ENCODE data around the gene MANEA. TPM values are rescaled to one million over a fixed set of nuclear protein-coding genes. Genes with fewer than 3 reads are reported as not detected.
A peak's percentile ranks its signal among the peaks of the same experiment; 100 is the strongest.

MANEA gene
- total RNA-seq, 1 donor from 2014 or later, result 5.3 TPM

GRCh38 chr6:95629551-95629950, 52.2 kb downstream of the MANEA start:
- TF ChIP-seq, protein P1, sequence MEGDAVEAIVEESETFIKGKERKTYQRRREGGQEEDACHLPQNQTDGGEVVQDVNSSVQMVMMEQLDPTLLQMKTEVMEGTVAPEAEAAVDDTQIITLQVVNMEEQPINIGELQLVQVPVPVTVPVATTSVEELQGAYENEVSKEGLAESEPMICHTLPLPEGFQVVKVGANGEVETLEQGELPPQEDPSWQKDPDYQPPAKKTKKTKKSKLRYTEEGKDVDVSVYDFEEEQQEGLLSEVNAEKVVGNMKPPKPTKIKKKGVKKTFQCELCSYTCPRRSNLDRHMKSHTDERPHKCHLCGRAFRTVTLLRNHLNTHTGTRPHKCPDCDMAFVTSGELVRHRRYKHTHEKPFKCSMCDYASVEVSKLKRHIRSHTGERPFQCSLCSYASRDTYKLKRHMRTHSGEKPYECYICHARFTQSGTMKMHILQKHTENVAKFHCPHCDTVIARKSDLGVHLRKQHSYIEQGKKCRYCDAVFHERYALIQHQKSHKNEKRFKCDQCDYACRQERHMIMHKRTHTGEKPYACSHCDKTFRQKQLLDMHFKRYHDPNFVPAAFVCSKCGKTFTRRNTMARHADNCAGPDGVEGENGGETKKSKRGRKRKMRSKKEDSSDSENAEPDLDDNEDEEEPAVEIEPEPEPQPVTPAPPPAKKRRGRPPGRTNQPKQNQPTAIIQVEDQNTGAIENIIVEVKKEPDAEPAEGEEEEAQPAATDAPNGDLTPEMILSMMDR (IDR thresholded peaks at IDR 0.05; ENCODE audit: insufficient read depth, low read length, severe bottlenecking), result no peak
- H3K4me3 ChIP-seq (ENCODE audit: low read depth, low read length), result no peak overlapping the region
- FAIRE-seq, result no peak
- no peak for DNase-seq (ENCODE audit: low read depth)
- H3K36me3 ChIP-seq (ENCODE audit: control insufficient read depth, insufficient read depth, low read length), result no peaks in the 10 kb centered on the region
- H3K27me3 ChIP-seq (ENCODE audit: control insufficient read depth, insufficient read depth, low read length), result no peaks in the 10 kb centered on the region

DNA sequence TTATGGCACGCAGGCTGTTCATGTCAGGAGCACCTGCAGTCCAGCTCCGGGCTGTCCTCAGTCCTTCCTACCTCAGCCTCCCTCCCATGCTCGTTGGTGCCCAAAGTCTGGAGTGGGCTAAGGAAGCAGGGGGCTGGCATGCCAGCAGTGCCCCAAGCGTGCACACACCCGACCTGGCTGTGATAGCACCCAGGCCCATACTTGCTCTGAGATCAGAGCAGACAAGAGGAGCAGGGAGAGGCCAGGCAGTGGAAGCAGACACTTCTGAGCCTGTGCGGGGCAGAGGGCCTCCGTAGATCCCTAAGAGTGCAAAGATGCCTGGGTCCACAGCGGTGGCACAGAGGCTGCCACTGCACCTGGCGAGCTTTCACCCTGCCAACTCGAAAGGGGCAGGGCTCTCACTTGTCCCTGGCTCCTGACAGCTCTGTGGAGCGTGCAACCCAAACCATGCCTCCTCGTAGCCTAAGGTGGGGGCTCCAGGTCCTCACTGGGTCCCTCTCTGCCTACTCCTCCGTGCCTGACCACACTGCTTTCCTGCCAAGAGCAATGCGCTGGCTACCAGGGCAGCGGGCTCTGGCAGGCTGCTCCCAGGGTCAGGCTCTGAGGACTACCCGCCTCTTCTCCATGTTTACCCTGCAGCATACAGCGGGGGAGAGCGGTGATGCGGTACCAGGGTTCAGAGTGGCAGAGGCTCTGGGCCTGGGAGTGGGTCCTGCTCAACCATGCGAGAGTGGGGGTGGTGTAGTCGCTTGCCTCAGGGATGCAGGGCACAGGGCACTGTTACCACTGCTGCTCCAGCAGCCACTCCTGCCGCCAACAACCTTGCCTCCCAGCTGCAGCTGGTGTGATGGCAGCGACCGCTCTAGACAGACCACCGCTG, 59.5 kb downstream of the MANEA start:
- TF ChIP-seq, protein P1 (IDR thresholded peaks at IDR 0.05; ENCODE audit: insufficient read depth, low read length, severe bottlenecking), result no peak
- H3K27me3 ChIP-seq (ENCODE audit: control insufficient read depth, insufficient read depth, low read length), result no peaks in the 10 kb centered on the region
- DNase-seq (ENCODE audit: low read depth) (no peak), FAIRE-seq (no peak)
- H3K4me3 ChIP-seq (ENCODE audit: low read depth, low read length), result no peak overlapping the region
- no peaks in the 10 kb centered on the region for H3K36me3 ChIP-seq (ENCODE audit: control insufficient read depth, insufficient read depth, low read length)

DNA sequence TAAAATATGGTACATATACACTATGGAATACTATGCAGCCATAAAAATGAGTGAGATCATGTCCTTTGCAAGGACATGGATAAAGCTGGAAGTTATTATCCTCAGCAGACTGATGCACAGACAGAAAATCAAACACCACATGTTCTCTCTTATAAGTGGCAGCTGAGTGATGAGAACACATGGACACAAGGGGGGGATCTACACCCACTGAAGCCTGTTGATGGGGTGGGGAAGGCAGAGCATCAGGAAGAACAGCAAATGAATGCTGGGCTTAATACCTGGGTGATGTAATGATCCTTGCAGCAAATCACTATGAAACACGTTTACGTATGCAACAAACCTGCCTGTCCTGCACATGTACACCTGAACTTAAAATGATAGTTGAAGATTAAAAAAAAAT, 71.3 kb downstream of the MANEA start:
- H3K4me3 ChIP-seq (ENCODE audit: low read depth, low read length), result no peak overlapping the region
- TF ChIP-seq, protein P1 (IDR thresholded peaks at IDR 0.05; ENCODE audit: insufficient read depth, low read length, severe bottlenecking), result no peak
- FAIRE-seq, result no peak
- DNase-seq (ENCODE audit: low read depth), result peak; percentile 1
- no peaks in the 10 kb centered on the region for H3K27me3 ChIP-seq (ENCODE audit: control insufficient read depth, insufficient read depth, low read length)
- H3K36me3 ChIP-seq (ENCODE audit: control insufficient read depth, insufficient read depth, low read length), result no peaks in the 10 kb centered on the region

DNA sequence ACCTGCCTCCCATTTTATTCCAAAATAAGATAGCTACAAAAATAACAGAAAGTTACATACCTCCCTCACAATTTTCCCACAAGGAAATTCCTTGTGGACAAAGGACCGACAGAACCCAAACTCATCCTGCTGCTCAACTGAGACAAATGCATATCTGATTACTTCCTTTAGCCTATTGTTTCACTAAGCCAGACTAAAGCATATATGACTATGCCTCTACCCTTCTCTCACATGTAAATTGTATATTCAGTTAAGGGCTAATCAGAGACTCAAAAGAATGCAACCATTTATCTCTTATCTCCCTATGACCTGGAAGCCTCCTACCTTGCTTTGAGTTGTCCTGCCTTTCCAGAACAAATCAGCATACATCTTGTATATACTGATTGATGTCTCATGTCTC, 72.1 kb downstream of the MANEA start:
- H3K27me3 ChIP-seq (ENCODE audit: control insufficient read depth, insufficient read depth, low read length), result no peaks in the 10 kb centered on the region

DNA sequence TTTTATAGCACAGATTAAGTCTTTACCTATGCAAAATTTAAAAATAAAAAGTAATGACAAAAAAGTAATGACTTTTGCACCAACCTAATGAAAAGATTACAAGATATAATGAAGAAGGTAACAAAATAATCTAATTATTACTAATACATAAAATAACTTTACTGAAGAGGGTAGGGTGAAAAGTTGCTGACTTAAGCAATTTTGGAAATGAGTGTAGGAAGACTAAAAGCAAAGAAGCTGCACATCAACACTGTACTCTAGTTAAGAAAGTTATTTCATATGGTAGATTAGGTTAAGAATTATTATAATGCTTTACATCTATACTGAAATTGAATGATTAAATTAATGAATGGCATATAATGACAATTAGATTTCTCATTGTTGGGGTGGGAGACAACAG, 76.8 kb downstream of the MANEA start:
- Histone ChIP-seq H3K27me3 (ENCODE audit: control insufficient read depth, insufficient read depth, low read length) (no peaks in the 10 kb centered on the region), H3K4me3 (ENCODE audit: low read depth, low read length) (no peak overlapping the region), H3K36me3 (ENCODE audit: control insufficient read depth, insufficient read depth, low read length) (no peaks in the 10 kb centered on the region)
- TF ChIP-seq, protein P1 (IDR thresholded peaks at IDR 0.05; ENCODE audit: insufficient read depth, low read length, severe bottlenecking), result no peak
- DNase-seq (ENCODE audit: low read depth), result no peak
- FAIRE-seq, result no peak

More for the DNA sequence above, 72.1 kb downstream of the MANEA start:
- Histone ChIP-seq H3K4me3 (ENCODE audit: low read depth, low read length) (no peak overlapping the region), H3K36me3 (ENCODE audit: control insufficient read depth, insufficient read depth, low read length) (no peaks in the 10 kb centered on the region)
- FAIRE-seq (no peak), DNase-seq (ENCODE audit: low read depth) (no peak)
- TF ChIP-seq, protein P1 (IDR thresholded peaks at IDR 0.05; ENCODE audit: insufficient read depth, low read length, severe bottlenecking), result no peak

Measured in bronchial epithelial cell (primary cell).